Measurements from ENCODE around the gene STXBP5. TPM values are rescaled to one million over a fixed set of nuclear protein-coding genes. Genes with fewer than 3 reads are reported as not detected.

The STXBP5 gene
- total RNA-seq, 1 experiment from 2014 or later = 17.9 TPM

GRCh38 chr6:147185216-147185615 is 19.0 kb upstream of the STXBP5 start:
- intact Hi-C loops (cut with micrococcal nuclease; ENCODE audit: unreplicated experiment) = no loop called here
- Histone ChIP-seq H3K4me1 (no peaks in the 10 kb centered on the region), H3K9me3 (no peaks in the 10 kb centered on the region), H3K4me3 (ENCODE audit: low read depth, low read length) (no peak overlapping the region), H3K36me3 (ENCODE audit: control insufficient read depth, insufficient read depth, low read length) (no peaks in the 10 kb centered on the region), H3K27me3 (replicated peaks; ENCODE audit: control insufficient read depth, insufficient read depth, low read length) (no peaks in the 10 kb centered on the region)
- no peaks in the 10 kb centered on the region for H3K27me3 Mint-ChIP-seq (ENCODE audit: insufficient read depth, unreplicated experiment)
- no peaks in the 10 kb centered on the region for H3K4me1 Mint-ChIP-seq (ENCODE audit: low read depth, unreplicated experiment)
- no peak overlapping the region for H3K4me3 Mint-ChIP-seq (ENCODE audit: unreplicated experiment)
- no TSS peak for BruUV-seq (replicated peaks)
- CTCF ChIA-PET = no interaction called here
- DNase-seq = no peak
- H3K36me3 Mint-ChIP-seq (ENCODE audit: insufficient read depth, unreplicated experiment) = no peaks in the 10 kb centered on the region
- no peaks in the 10 kb centered on the region for H3K9me3 Mint-ChIP-seq (ENCODE audit: unreplicated experiment)
- no peak overlapping the region for H3K27ac Mint-ChIP-seq (ENCODE audit: unreplicated experiment)
- TF ChIP-seq, protein P1, sequence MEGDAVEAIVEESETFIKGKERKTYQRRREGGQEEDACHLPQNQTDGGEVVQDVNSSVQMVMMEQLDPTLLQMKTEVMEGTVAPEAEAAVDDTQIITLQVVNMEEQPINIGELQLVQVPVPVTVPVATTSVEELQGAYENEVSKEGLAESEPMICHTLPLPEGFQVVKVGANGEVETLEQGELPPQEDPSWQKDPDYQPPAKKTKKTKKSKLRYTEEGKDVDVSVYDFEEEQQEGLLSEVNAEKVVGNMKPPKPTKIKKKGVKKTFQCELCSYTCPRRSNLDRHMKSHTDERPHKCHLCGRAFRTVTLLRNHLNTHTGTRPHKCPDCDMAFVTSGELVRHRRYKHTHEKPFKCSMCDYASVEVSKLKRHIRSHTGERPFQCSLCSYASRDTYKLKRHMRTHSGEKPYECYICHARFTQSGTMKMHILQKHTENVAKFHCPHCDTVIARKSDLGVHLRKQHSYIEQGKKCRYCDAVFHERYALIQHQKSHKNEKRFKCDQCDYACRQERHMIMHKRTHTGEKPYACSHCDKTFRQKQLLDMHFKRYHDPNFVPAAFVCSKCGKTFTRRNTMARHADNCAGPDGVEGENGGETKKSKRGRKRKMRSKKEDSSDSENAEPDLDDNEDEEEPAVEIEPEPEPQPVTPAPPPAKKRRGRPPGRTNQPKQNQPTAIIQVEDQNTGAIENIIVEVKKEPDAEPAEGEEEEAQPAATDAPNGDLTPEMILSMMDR (IDR thresholded peaks at IDR 0.05; ENCODE audit: insufficient read depth in 1 of 2, low read depth in 1 of 2, low read length in 1 of 2, severe bottlenecking in 1 of 2, unreplicated experiment in 1 of 2) = no peak
- POLR2A ChIA-PET = no interaction called here

DNA sequence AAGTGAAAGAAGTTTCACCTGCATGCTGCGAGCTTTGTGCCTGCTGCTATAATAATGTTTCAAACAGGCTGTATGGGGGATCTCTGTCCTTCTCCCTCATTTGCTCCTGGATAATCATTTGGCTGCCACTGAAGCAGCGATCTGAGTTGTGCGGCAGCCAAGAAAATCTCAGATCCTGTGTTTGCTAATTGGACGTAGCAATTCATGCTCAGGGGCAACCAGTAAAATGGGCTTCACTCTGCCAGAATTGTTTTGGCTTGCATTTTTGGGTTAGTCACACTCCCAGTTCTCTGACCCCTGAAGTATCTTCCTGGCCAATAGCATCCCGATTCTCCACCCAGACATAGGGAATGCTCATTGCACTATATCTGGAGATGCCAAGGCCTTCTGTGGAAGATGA is 13.7 kb upstream of the STXBP5 start:
- POLR2A ChIA-PET = no interaction called here
- Mint-ChIP-seq H3K27me3 (ENCODE audit: insufficient read depth, unreplicated experiment) (no peaks in the 10 kb centered on the region), H3K9me3 (ENCODE audit: unreplicated experiment) (no peaks in the 10 kb centered on the region), H3K4me1 (ENCODE audit: low read depth, unreplicated experiment) (no peaks in the 10 kb centered on the region), H3K36me3 (ENCODE audit: insufficient read depth, unreplicated experiment) (no peaks in the 10 kb centered on the region), H3K27ac (ENCODE audit: unreplicated experiment) (no peak overlapping the region), H3K4me3 (ENCODE audit: unreplicated experiment) (no peak overlapping the region)
- intact Hi-C loops (cut with micrococcal nuclease; ENCODE audit: unreplicated experiment) = no loop called here
- no peaks in the 10 kb centered on the region for H3K36me3 ChIP-seq (ENCODE audit: control insufficient read depth, insufficient read depth, low read length)
- TF ChIP-seq, protein P1 (IDR thresholded peaks at IDR 0.05; ENCODE audit: insufficient read depth in 1 of 2, low read depth in 1 of 2, low read length in 1 of 2, severe bottlenecking in 1 of 2, unreplicated experiment in 1 of 2) = no peak
- no peaks in the 10 kb centered on the region for H3K27me3 ChIP-seq (replicated peaks; ENCODE audit: control insufficient read depth, insufficient read depth, low read length)
- DNase-seq = no peak
- no peaks in the 10 kb centered on the region for H3K9me3 ChIP-seq
- no peaks in the 10 kb centered on the region for H3K4me1 ChIP-seq
- no peak overlapping the region for H3K4me3 ChIP-seq (ENCODE audit: low read depth, low read length)
- CTCF ChIA-PET = no interaction called here
- no TSS peak for BruUV-seq (replicated peaks)

- TF ChIP-seq, protein P1 (IDR thresholded peaks at IDR 0.05; ENCODE audit: insufficient read depth in 1 of 2, low read depth in 1 of 2, low read length in 1 of 2, severe bottlenecking in 1 of 2, unreplicated experiment in 1 of 2) = no peak
- intact Hi-C loops (cut with micrococcal nuclease; ENCODE audit: unreplicated experiment) = no loop called here
- Histone ChIP-seq H3K27me3 (replicated peaks; ENCODE audit: control insufficient read depth, insufficient read depth, low read length) (no peaks in the 10 kb centered on the region), H3K4me3 (ENCODE audit: low read depth, low read length) (no peak overlapping the region), H3K4me1 (no peaks in the 10 kb centered on the region), H3K36me3 (ENCODE audit: control insufficient read depth, insufficient read depth, low read length) (no peaks in the 10 kb centered on the region), H3K9me3 (no peaks in the 10 kb centered on the region)
- Mint-ChIP-seq H3K9me3 (ENCODE audit: unreplicated experiment) (no peaks in the 10 kb centered on the region), H3K36me3 (ENCODE audit: insufficient read depth, unreplicated experiment) (no peaks in the 10 kb centered on the region), H3K4me3 (ENCODE audit: unreplicated experiment) (no peak overlapping the region), H3K27ac (ENCODE audit: unreplicated experiment) (no peak overlapping the region), H3K27me3 (ENCODE audit: insufficient read depth, unreplicated experiment) (no peaks in the 10 kb centered on the region), H3K4me1 (ENCODE audit: low read depth, unreplicated experiment) (no peaks in the 10 kb centered on the region)
- no peak for DNase-seq
- BruUV-seq (replicated peaks) = no TSS peak
- POLR2A ChIA-PET = no interaction called here
- CTCF ChIA-PET = no interaction called here
These were observed 11.8 kb upstream of the STXBP5 start for GRCh38 chr6:147192278-147192911.

Data from Caco-2 (cell line).